Measurements from ENCODE around the gene SSRP1. TPM values are rescaled to one million over a fixed set of nuclear protein-coding genes. Genes with fewer than 3 reads are reported as not detected.

SSRP1 gene
- polyA plus RNA-seq, 1 donor (not counting 4 experiments of a cell fraction or from before 2014, with no cell fraction given): 115 TPM

- Histone ChIP-seq H3K27ac (ENCODE audit: control insufficient read depth, insufficient read depth, low read length) (peak overlapping the region; percentile 42), H3K27me3 (ENCODE audit: control insufficient read depth, extremely low read depth, insufficient read depth, low read length) (no peaks in the 10 kb centered on the region), H3K9me1 (ENCODE audit: control insufficient read depth, extremely low read depth, insufficient read depth, low read length) (no peaks in the 10 kb centered on the region), H3K9me3 (ENCODE audit: control insufficient read depth, low read depth, low read length) (no peaks in the 10 kb centered on the region), H3K79me2 (ENCODE audit: control insufficient read depth, insufficient read depth, low read length) (no peaks in the 10 kb centered on the region), H4K20me1 (ENCODE audit: control insufficient read depth, extremely low read depth, insufficient read depth, low read length) (no peaks in the 10 kb centered on the region), H3K4me1 (ENCODE audit: control insufficient read depth, extremely low read depth, insufficient read depth, low read length) (peaks cover 34% of the 10 kb centered on the region), H3K9ac (ENCODE audit: control insufficient read depth, extremely low read depth, insufficient read depth, low read length) (peak overlapping the region; percentile 35), H3K4me2 (ENCODE audit: control insufficient read depth, extremely low read depth, insufficient read depth, low read depth, low read length) (peak overlapping the region; percentile 68), H3K4me3 (ENCODE audit: control insufficient read depth in 2 of 3, extremely low read depth in 1 of 3, insufficient read depth in 2 of 3, low read depth in 1 of 3, low read length in 3 of 3) (peak overlapping the region in 1 of 3 experiments; percentile 23), H3K36me3 (ENCODE audit: control insufficient read depth in 2 of 2, extremely low read depth in 1 of 2, insufficient read depth in 2 of 2, low read length in 2 of 2) (no peaks in the 10 kb centered on the region), H2AFZ (ENCODE audit: control insufficient read depth, low read length) (peak overlapping the region; percentile 55)
- DNase-seq (ENCODE audit: low read depth, low spot score): peak; percentile 90
- no peak for TF ChIP-seq EZH2 (IDR thresholded peaks at IDR 0.05; ENCODE audit: low read length)
- no peak for TF ChIP-seq CTCF (optimal IDR thresholded peaks at IDR 0.05 in 1 of 3, IDR thresholded peaks at IDR 0.05 in 1 of 3, conservative IDR thresholded peaks at IDR 0.05 in 1 of 3; ENCODE audit: extremely low read depth in 1 of 3, insufficient read depth in 2 of 3, low read length in 3 of 3)
- dilution Hi-C loops (cut with MboI; ENCODE audit: extremely low pct_ligation_motif_present, low sequenced_read_pairs): no loop called here
- peak; percentile 96 for FAIRE-seq
Observed at GRCh38 chr11:57368106-57368844, 32.6 kb upstream of the SSRP1 start.

DNA sequence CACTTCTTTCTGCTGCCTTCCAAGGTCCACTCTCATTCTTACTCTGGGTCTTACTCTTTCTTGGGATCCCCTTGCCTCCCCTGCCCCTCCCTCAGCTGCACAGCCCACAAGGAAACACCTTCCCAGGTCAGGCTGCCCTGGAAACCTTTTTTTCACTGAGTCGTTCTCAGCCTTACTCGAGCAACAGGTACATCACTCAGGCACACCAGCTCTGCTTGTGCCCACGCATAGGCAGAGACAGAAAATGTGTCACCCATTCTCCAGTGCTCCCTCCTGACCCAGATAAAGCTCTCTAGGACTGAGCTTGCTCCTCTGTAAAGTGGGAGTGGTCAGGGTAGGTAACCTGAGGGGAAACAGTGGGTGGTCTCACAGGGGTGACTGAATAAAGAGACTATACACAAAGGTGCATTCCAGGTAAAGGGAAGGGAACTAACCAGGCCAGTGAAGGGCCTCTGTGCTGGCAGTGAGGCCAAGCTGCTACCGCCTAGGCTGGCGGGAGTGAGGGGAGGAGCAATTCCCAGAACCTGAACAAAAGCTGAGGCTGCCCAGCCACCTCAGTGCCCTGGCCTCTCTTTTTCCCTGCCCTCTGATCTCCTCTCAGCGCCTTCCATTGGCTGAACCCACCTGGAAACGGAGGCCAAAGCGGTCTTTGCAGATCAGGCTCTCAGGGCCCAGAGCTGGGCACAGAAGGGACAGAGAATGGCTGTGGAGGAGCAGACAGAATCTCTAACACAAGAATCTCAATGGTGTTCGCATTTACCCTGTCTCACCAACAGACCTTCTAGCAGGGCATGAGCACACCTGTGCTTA, 29.4 kb upstream of the SSRP1 start:
- Histone ChIP-seq H3K9me3 (ENCODE audit: control insufficient read depth, low read depth, low read length) (no peaks in the 10 kb centered on the region), H3K36me3 (ENCODE audit: control insufficient read depth in 2 of 2, extremely low read depth in 1 of 2, insufficient read depth in 2 of 2, low read length in 2 of 2) (no peaks in the 10 kb centered on the region), H3K27me3 (ENCODE audit: control insufficient read depth, extremely low read depth, insufficient read depth, low read length) (no peaks in the 10 kb centered on the region), H3K79me2 (ENCODE audit: control insufficient read depth, insufficient read depth, low read length) (no peaks in the 10 kb centered on the region), H3K4me3 (ENCODE audit: control insufficient read depth in 2 of 3, extremely low read depth in 1 of 3, insufficient read depth in 2 of 3, low read depth in 1 of 3, low read length in 3 of 3) (no peak overlapping the region), H3K4me1 (ENCODE audit: control insufficient read depth, extremely low read depth, insufficient read depth, low read length) (peaks cover 24% of the 10 kb centered on the region), H3K4me2 (ENCODE audit: control insufficient read depth, extremely low read depth, insufficient read depth, low read depth, low read length) (no peak overlapping the region), H3K9me1 (ENCODE audit: control insufficient read depth, extremely low read depth, insufficient read depth, low read length) (no peaks in the 10 kb centered on the region), H2AFZ (ENCODE audit: control insufficient read depth, low read length) (no peak overlapping the region), H3K9ac (ENCODE audit: control insufficient read depth, extremely low read depth, insufficient read depth, low read length) (no peak overlapping the region), H3K27ac (ENCODE audit: control insufficient read depth, insufficient read depth, low read length) (no peak overlapping the region), H4K20me1 (ENCODE audit: control insufficient read depth, extremely low read depth, insufficient read depth, low read length) (no peaks in the 10 kb centered on the region)
- TF ChIP-seq CTCF (optimal IDR thresholded peaks at IDR 0.05 in 1 of 3, IDR thresholded peaks at IDR 0.05 in 1 of 3, conservative IDR thresholded peaks at IDR 0.05 in 1 of 3; ENCODE audit: extremely low read depth in 1 of 3, insufficient read depth in 2 of 3, low read length in 3 of 3) (no peak), EZH2 (IDR thresholded peaks at IDR 0.05; ENCODE audit: low read length) (no peak)
- no peak for DNase-seq (ENCODE audit: low read depth, low spot score)
- no peak for FAIRE-seq
- dilution Hi-C loops (cut with MboI; ENCODE audit: extremely low pct_ligation_motif_present, low sequenced_read_pairs): no loop called here

Data from keratinocyte (primary cell).